ENCODE measurements around the gene IKZF4. TPM values are rescaled to one million over a fixed set of nuclear protein-coding genes. Genes with fewer than 3 reads are reported as not detected.
"Not testable (repeated sequence)": the region's sequence is repeated elsewhere in the genome, so short reads cannot be mapped to it uniquely, and the experiment has no call there.

IKZF4 gene
- total and polyA plus RNA-seq, 3 experiments from 2014 or later, result 0.86 to 11.6 (median 11.0) TPM

- H3K27ac Mint-ChIP-seq, result peak overlapping the region in 4 of 8 donors; percentile 6 to 46 (median 27)
- H3K27me3 Mint-ChIP-seq, result no peaks in the 10 kb centered on the region
- no peaks in the 10 kb centered on the region for H3K27me3 ChIP-seq (ENCODE audit: insufficient read depth, low read length, poor library complexity, severe bottlenecking)
- no peak overlapping the region for H3K4me3 ChIP-seq (ENCODE audit: low read length)
- H3K9me3 Mint-ChIP-seq, result no peaks in the 10 kb centered on the region
- H3K27ac ChIP-seq (ENCODE audit: low read depth, low read length), result no peak overlapping the region
- CTCF ChIA-PET, result no interaction called here
- H3K4me3 Mint-ChIP-seq, result peak overlapping the region in 1 of 7 donors; percentile 79
- H3K9me3 ChIP-seq (ENCODE audit: low read length), result no peaks in the 10 kb centered on the region
- no peak for DNase-seq
- H3K4me1 ChIP-seq (ENCODE audit: insufficient read depth, low read length), result peaks cover 26% of the 10 kb centered on the region
- POLR2A ChIA-PET, result no interaction called here
- H3K4me1 Mint-ChIP-seq, result peaks cover 24 to 52% (median 32%) of the 10 kb centered on the region in 3 donors
- H3K36me3 Mint-ChIP-seq, result peaks cover 0 to 57% (median 5%) of the 10 kb centered on the region in 3 donors
- peaks cover 6% of the 10 kb centered on the region for H3K36me3 ChIP-seq (ENCODE audit: insufficient read depth, low read length)
Measured at GRCh38 chr12:55979069-55979468, 41.8 kb upstream of the IKZF4 start.

- not testable (repeated sequence) for H3K4me1 ChIP-seq (ENCODE audit: insufficient read depth, low read length); DNase-seq; H3K27me3 Mint-ChIP-seq; H3K4me3 Mint-ChIP-seq; H3K27ac ChIP-seq (ENCODE audit: low read depth, low read length); H3K27ac Mint-ChIP-seq; H3K27me3 ChIP-seq (ENCODE audit: insufficient read depth, low read length, poor library complexity, severe bottlenecking); H3K4me3 ChIP-seq (ENCODE audit: low read length); H3K9me3 ChIP-seq (ENCODE audit: low read length); H3K9me3 Mint-ChIP-seq
- Mint-ChIP-seq H3K4me1 (peaks cover 20 to 42% (median 23%) of the 10 kb centered on the region in 3 donors), H3K36me3 (peaks cover 0 to 69% (median 12%) of the 10 kb centered on the region in 3 donors)
- ChIA-PET POLR2A (interaction anchor here (0.7 to 0.9 kb wide), 2 partner anchors 8 to 152 kb away, joined by 3 to 4 read pairs; partner anchors contain the start of gene RAB5B), CTCF (interaction anchor here (1.3 to 2.1 kb wide), 3 partner anchors 9 to 65 kb away, joined by 3 to 9 read pairs (median 3); no protein-coding TSS in a partner anchor)
- peaks cover 11% of the 10 kb centered on the region for H3K36me3 ChIP-seq (ENCODE audit: insufficient read depth, low read length)
Measured at GRCh38 chr12:55981882-55982281, 39.0 kb upstream of the IKZF4 start.

DNA sequence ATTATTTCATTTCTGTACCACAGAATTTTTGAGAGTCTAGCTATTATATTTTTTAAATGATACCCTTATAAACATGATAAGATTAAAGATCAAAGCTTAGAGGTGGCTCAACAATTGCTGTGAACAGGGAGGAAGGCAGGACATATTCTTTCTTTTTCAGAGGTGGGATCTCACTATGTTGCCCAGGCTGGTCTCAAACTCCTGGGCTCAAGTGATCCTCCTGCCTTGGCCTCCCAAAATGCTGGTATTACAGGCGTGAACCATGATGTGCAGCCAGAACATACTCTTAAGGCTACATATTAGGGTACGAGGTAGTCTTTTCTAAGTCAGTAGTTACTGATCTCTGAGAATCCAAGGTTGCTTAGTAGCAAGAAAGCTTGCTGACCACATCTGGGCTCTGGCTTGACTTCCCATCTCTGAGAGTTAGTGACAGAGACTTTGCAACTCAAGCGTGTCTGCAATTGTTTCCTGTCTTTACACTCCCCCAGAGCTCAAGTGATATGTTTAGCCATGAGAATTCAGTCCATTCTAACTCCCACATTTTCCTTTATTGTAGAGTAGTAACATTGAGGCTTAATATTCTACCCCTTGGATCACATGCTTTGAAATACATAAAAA, 38.4 kb upstream of the IKZF4 start:
- no peaks in the 10 kb centered on the region for H3K27me3 ChIP-seq (ENCODE audit: insufficient read depth, low read length, poor library complexity, severe bottlenecking)
- no peak for DNase-seq
- no peak overlapping the region for H3K27ac ChIP-seq (ENCODE audit: low read depth, low read length)
- no peak overlapping the region for H3K27ac Mint-ChIP-seq
- peaks cover 9% of the 10 kb centered on the region for H3K36me3 ChIP-seq (ENCODE audit: insufficient read depth, low read length)
- H3K4me1 ChIP-seq (ENCODE audit: insufficient read depth, low read length), result peaks cover 5% of the 10 kb centered on the region
- H3K4me3 Mint-ChIP-seq, result no peak overlapping the region
- ChIA-PET CTCF (interaction anchor here (1.2 to 2.1 kb wide), 5 partner anchors 8 to 64 kb away, joined by 3 to 9 read pairs (median 4); partner anchors contain the start of gene RAB5B), POLR2A (interaction anchor here (0.7 to 0.9 kb wide), 2 partner anchors 9 to 152 kb away, joined by 3 to 4 read pairs; partner anchors contain the start of gene RAB5B)
- no peaks in the 10 kb centered on the region for H3K9me3 Mint-ChIP-seq
- H3K36me3 Mint-ChIP-seq, result peaks cover 0 to 67% (median 12%) of the 10 kb centered on the region in 3 donors
- peaks cover 16 to 37% (median 17%) of the 10 kb centered on the region in 3 donors for H3K4me1 Mint-ChIP-seq
- no peaks in the 10 kb centered on the region for H3K9me3 ChIP-seq (ENCODE audit: low read length)
- no peak overlapping the region for H3K4me3 ChIP-seq (ENCODE audit: low read length)
- H3K27me3 Mint-ChIP-seq, result no peaks in the 10 kb centered on the region

DNA sequence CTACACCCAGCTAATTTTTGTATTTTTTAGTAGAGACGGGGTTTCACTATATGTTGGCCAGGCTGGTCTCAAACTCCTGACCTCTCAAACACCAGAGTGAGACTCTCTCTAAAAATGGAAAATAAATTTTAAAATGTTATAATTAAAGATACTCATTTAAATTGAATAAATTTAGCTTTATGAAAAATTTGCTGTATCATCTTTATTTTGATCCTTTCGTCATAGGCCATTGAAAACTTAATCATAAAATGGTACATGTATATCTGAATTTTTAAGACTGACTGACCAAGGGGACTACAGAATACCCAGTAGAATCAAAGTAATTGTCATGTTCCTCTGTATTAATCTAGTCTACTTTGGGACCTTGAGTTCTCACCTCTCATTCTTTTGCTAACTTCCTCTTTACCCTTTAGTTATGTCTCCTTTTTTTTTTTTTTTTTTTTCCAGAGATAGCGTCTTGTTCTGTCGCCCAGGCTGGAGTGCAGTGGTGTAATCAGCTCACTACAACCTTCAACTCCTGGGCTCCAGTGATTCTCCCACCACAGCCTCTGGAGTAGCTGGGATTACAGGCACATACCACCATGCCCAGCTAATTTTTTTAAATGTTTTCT, 37.5 kb upstream of the IKZF4 start:
- H3K9me3 Mint-ChIP-seq, result no peaks in the 10 kb centered on the region
- no peak overlapping the region for H3K4me3 ChIP-seq (ENCODE audit: low read length)
- no peaks in the 10 kb centered on the region for H3K9me3 ChIP-seq (ENCODE audit: low read length)
- DNase-seq, result no peak
- H3K4me3 Mint-ChIP-seq, result no peak overlapping the region
- H3K4me1 ChIP-seq (ENCODE audit: insufficient read depth, low read length), result no peaks in the 10 kb centered on the region
- no peak overlapping the region for H3K27ac Mint-ChIP-seq
- CTCF ChIA-PET, result interaction anchor here (0.7 to 3.3 kb wide), 5 partner anchors 9 to 144 kb away, joined by 3 to 19 read pairs (median 8); partner anchors contain the start of gene RAB5B
- peaks cover 0 to 69% (median 12%) of the 10 kb centered on the region in 3 donors for H3K36me3 Mint-ChIP-seq
- peaks cover 10 to 28% (median 13%) of the 10 kb centered on the region in 3 donors for H3K4me1 Mint-ChIP-seq
- no peak overlapping the region for H3K27ac ChIP-seq (ENCODE audit: low read depth, low read length)
- POLR2A ChIA-PET, result interaction anchor here (1.6 kb wide), 1 partner anchor 9 kb away, joined by 14 read pairs; no protein-coding TSS in a partner anchor
- H3K27me3 Mint-ChIP-seq, result no peaks in the 10 kb centered on the region
- H3K36me3 ChIP-seq (ENCODE audit: insufficient read depth, low read length), result peaks cover 4% of the 10 kb centered on the region
- no peaks in the 10 kb centered on the region for H3K27me3 ChIP-seq (ENCODE audit: insufficient read depth, low read length, poor library complexity, severe bottlenecking)

DNA sequence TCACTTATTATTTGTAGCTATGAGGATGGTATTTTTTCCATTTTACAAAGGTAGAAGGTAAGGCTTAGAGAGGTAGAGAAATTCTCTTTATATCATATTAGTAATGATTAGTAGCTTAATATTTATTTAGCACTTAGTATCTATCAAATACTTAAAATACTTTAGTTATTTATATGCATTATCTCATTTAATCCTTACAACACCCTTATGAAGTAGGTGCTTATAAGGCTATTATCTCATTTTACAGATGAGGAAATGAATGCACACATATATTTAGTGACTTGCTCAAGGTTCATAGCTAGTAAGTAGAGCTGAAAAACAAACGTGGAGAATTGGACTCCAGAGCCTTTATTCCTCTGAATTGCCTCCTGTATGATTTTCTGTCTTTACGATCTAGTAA, 36.0 kb upstream of the IKZF4 start:
- no peaks in the 10 kb centered on the region for H3K27me3 Mint-ChIP-seq
- no peak overlapping the region for H3K27ac ChIP-seq (ENCODE audit: low read depth, low read length)
- POLR2A ChIA-PET, result no interaction called here
- CTCF ChIA-PET, result interaction anchor here (1.0 to 3.3 kb wide), 4 partner anchors 10 to 59 kb away, joined by 3 to 19 read pairs (median 3); no protein-coding TSS in a partner anchor
- H3K4me3 Mint-ChIP-seq, result no peak overlapping the region
- H3K4me1 Mint-ChIP-seq, result peaks cover 0 to 17% (median 9%) of the 10 kb centered on the region in 3 donors
- H3K27ac Mint-ChIP-seq, result peak overlapping the region in 1 of 8 donors; percentile 43
- peaks cover 0 to 70% (median 11%) of the 10 kb centered on the region in 3 donors for H3K36me3 Mint-ChIP-seq
- no peak for DNase-seq
- H3K4me3 ChIP-seq (ENCODE audit: low read length), result no peak overlapping the region
- no peaks in the 10 kb centered on the region for H3K9me3 Mint-ChIP-seq
- no peaks in the 10 kb centered on the region for H3K27me3 ChIP-seq (ENCODE audit: insufficient read depth, low read length, poor library complexity, severe bottlenecking)
- H3K36me3 ChIP-seq (ENCODE audit: insufficient read depth, low read length), result peaks cover 10% of the 10 kb centered on the region
- no peaks in the 10 kb centered on the region for H3K9me3 ChIP-seq (ENCODE audit: low read length)
- H3K4me1 ChIP-seq (ENCODE audit: insufficient read depth, low read length), result no peaks in the 10 kb centered on the region

- Mint-ChIP-seq H3K4me3 (no peak overlapping the region), H3K27me3 (no peaks in the 10 kb centered on the region), H3K4me1 (peaks cover 0 to 13% (median 6%) of the 10 kb centered on the region in 3 donors), H3K27ac (peak overlapping the region in 2 of 8 donors; percentile 45 to 68), H3K36me3 (peaks cover 0 to 71% (median 12%) of the 10 kb centered on the region in 3 donors), H3K9me3 (no peaks in the 10 kb centered on the region)
- Histone ChIP-seq H3K9me3 (ENCODE audit: low read length) (no peaks in the 10 kb centered on the region), H3K36me3 (ENCODE audit: insufficient read depth, low read length) (peaks cover 14% of the 10 kb centered on the region), H3K4me1 (ENCODE audit: insufficient read depth, low read length) (no peaks in the 10 kb centered on the region), H3K27me3 (ENCODE audit: insufficient read depth, low read length, poor library complexity, severe bottlenecking) (no peaks in the 10 kb centered on the region), H3K27ac (ENCODE audit: low read depth, low read length) (no peak overlapping the region), H3K4me3 (ENCODE audit: low read length) (no peak overlapping the region)
- POLR2A ChIA-PET, result no interaction called here
- CTCF ChIA-PET, result interaction anchor here (1.0 to 3.3 kb wide), 3 partner anchors 10 to 21 kb away, joined by 3 to 19 read pairs (median 3); no protein-coding TSS in a partner anchor
- DNase-seq, result no peak
Measured at GRCh38 chr12:55985341-55985740, 35.5 kb upstream of the IKZF4 start.

- H3K27ac ChIP-seq (ENCODE audit: low read depth, low read length); H3K27me3 Mint-ChIP-seq; H3K9me3 Mint-ChIP-seq; H3K27me3 ChIP-seq (ENCODE audit: insufficient read depth, low read length, poor library complexity, severe bottlenecking); H3K4me1 ChIP-seq (ENCODE audit: insufficient read depth, low read length); DNase-seq; H3K9me3 ChIP-seq (ENCODE audit: low read length); H3K4me3 ChIP-seq (ENCODE audit: low read length); POLR2A ChIA-PET; H3K4me1 Mint-ChIP-seq; H3K4me3 Mint-ChIP-seq: not testable (repeated sequence)
- Mint-ChIP-seq H3K27ac (peak overlapping the region in 3 of 8 donors; percentile 29 to 57 (median 45)), H3K36me3 (peaks cover 0 to 71% (median 17%) of the 10 kb centered on the region in 3 donors)
- H3K36me3 ChIP-seq (ENCODE audit: insufficient read depth, low read length), result peaks cover 21% of the 10 kb centered on the region
- CTCF ChIA-PET, result interaction anchor here (1.1 to 3.3 kb wide), 2 partner anchors 10 to 44 kb away, joined by 3 to 19 read pairs; no protein-coding TSS in a partner anchor
Measured at GRCh38 chr12:55985976-55986375, 34.9 kb upstream of the IKZF4 start.
